HL-60/S4 treated with retinoic acid at 250 ng/mL for 4 days and 3 days (cell line): ENCODE data around the gene CPT1C.
"Not testable (repeated sequence)": the region's sequence is repeated elsewhere in the genome, so short reads cannot be mapped to it uniquely, and the experiment has no call there.

ENCODE experiments used
- in situ Hi-C: fragments of 300-500 bp; cut with MboI; formaldehyde crosslinking; loops from 2 replicates; pipeline ENCODE4 v1.7.0; 2022; ENCODE audit warnings: low sequenced_read_pairs

CPT1C gene

DNA sequence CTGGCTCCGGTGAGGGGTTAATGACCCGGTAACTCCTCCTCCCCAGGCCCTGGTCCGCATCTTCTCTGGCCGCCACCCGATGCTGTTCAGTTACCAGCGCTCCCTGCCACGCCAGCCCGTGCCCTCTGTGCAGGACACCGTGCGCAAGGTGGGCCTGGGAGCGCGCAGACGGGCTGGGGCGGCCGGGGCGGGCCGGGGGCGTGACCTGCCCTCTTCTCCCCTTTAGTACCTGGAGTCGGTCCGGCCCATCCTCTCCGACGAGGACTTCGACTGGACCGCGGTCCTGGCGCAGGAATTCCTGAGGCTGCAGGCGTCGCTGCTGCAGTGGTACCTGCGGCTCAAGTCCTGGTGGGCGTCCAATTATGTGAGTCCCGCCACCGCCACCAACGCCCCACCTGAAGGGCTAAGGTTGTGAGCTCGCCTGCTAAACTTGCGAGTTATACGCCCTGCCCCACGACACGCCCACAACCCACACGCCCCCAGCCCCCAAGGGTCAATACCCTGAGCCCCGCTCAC is 10.4 kb downstream of the CPT1C start:
- in situ Hi-C loops: no loop called here

DNA sequence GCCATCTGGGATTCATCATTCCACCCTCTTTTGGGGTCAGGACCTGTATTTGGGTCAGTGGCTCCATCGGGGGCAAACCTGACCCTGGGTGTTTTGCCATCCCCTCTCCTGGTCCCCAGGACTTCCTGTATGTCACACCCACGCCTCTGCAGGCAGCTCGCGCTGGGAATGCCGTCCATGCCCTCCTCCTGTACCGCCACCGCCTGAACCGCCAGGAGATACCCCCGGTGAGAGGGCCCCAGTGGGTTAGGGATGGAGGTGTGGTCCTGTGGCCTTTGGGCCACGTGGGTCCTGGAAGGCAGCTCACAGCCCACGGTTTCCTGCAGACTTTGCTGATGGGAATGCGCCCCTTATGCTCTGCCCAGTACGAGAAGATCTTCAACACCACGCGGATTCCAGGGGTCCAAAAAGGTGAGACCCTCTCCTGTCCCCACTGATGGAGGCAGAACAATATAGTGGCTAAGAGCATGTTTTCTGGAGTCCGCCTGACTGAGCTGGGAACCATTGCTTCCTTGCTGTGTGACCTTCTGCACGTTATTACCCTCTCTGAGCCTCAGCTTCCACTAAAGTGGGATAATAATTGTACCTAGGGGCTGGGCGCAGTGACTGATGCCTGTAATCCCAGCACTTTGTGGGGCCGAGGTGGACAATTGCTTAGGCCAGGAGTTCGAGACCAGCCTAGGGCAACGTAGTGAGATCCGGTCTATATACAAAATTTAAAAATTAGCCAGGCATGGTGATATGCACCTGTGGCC is 14.1 kb downstream of the CPT1C start:
- in situ Hi-C loops: no loop called here

DNA sequence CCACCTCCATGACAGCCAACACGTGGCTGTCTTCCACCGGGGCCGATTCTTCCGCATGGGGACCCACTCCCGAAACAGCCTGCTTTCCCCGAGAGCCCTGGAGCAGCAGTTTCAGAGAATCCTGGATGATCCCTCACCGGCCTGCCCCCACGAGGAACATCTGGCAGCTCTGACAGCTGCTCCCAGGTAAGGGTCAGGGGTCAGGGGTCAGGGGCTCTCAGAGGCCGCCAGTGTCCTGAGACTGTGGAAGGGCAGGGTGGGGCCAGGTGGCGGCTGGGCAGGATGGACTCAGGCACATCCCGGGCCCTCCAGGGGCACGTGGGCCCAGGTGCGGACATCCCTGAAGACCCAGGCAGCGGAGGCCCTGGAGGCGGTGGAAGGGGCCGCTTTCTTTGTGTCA is 15.0 kb downstream of the CPT1C start:
- in situ Hi-C loops: no loop called here

DNA sequence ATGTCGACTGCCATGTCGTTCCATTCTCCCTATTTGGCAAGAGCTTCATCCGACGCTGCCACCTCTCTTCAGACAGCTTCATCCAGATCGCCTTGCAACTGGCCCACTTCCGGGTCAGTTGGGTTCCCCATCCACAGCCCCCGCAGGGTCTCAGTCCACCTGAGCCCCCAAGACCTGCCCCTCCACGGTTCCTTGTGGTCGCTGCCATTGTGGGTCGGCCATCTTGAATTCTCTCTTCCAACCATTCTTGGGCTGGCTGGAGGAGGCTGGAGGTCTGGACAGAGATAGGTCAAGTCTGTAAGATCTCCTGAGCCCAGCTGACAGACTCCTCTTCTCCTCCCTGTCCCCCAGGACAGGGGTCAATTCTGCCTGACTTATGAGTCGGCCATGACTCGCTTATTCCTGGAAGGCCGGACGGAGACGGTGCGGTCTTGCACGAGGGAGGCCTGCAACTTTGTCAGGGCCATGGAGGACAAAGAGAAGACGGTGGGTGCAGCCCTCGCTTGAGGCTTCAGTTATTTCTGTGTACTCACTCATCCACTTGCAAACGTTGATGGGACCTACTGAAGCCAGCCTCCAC is 19.5 kb downstream of the CPT1C start:
- in situ Hi-C loops: no loop called here

DNA sequence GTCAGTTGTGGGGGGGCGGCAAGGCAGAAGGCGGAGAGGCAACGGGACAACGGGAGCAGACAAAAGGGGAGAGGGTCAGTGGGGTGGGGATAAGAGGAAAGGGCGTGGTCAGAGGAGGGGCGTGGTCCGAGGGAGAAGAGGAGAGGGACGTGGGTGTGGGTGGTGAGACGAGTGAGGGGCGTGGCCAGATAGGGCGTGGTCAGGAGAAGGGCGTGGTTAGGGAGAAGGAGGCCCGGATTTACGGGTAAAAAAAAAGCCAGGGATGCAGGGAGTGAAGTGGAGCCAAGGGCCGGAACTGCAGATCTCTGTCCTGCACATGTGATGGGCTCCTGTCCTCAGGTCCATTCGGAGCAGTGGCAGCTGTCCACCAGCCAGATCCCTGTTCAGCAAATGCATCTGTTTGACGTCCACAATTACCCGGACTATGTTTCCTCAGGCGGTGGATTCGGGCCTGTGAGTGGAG is 21.5 kb downstream of the CPT1C start:
- in situ Hi-C loops: no loop called here

DNA sequence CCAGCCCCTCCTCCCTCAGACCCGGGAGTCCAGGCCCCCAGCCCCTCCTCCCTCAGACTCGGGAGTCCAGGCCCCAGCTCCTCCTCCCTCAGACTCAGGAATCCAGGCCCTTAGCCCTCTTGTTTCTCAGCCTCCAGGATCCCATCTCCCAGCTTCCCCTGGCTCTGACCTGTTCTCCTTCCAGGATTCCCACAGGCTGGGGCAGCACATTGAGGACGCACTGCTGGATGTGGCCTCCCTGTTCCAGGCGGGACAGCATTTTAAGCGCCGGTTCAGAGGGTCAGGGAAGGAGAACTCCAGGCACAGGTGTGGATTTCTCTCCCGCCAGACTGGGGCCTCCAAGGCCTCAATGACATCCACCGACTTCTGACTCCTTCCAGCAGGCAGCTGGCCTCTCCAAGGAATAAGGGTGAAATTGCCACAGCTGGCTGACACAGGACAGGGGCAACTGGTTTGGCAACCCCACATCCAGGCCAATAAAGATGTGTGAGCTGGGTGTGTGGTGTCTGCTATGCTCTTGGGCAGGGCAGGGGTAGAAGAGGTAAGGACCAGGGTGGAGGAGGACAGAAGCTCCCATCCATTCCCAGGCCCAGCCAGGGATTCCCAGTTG is 22.4 kb downstream of the CPT1C start:
- in situ Hi-C loops: no loop called here

DNA sequence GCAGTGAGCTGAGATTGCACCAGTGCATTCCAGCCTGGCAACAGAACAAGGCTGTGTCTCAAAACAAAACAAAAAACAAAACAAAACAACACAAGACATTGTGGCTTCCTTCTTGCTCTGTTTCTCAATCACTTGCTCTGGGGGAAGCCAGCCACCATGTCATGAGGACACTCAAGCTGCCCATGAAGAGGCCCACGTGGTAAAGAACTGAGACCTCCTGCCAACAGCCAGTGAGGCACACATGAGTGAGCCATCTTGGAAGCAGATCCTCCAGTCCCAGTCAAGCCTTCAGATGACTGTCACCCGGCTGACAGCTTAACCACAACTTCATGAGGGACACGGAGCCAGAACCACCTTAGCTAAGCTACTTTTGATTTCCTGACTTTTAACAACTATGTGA is 25.2 kb downstream of the CPT1C start:
- in situ Hi-C loops: no loop called here

DNA sequence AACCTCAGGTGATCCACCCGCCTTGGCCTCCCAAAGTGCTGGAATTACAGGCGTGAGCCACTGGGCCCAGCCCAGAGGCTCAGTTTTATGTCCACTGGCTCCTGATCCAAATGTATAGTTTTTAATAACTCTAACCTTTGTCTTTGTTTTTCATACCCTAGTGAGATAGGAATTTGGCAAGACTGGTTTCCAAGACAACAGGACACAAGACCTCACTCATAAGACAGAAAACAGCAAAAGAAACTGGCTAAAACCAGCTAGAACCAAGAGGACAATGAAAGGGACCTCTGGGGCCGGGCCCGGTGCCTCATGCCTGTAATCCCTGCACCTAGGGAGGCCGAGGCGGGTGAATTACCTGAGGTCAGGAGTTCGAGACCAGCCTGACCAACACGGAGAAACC is 27.6 kb downstream of the CPT1C start:
- in situ Hi-C loops: no loop called here

DNA sequence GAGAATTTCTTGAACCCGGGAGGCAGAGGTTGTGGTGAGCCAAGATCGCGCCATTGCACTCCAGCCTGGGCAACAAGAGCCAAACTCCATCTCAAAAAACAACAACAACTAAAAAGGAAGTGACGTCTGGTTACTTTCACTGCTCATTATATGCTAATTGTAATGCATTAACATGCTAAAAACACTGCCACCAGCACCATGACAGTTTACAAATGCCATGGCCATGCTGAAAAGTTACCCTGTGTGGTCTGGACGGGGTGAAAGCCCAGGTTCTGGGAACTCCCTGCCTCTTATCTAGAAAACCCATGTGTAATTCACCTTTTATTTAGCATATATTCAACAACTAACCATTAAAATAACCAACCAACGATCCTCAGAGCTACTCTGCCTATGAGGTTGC is 28.1 kb downstream of the CPT1C start:
- in situ Hi-C loops: no loop called here

DNA sequence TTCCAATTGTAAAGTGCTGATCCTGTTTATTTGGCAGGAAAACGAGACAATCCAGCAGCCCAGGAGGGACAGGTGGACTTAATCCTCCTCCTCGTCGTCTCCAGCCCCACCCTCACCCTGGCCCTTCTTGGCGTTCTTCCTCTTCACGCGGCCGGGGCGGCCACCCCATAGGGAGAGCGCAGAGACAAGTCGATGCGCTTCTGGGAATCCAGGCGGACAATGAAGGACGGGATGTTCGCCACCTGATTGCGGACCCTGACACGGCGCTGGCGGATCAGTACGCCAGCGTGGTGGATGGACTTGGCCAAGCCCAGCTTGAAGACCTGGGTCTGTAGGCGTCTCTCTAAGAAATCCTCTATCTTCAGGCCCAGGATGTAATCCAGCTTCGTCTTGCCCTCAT is 28.5 kb downstream of the CPT1C start:
- in situ Hi-C loops: not testable (repeated sequence)

DNA sequence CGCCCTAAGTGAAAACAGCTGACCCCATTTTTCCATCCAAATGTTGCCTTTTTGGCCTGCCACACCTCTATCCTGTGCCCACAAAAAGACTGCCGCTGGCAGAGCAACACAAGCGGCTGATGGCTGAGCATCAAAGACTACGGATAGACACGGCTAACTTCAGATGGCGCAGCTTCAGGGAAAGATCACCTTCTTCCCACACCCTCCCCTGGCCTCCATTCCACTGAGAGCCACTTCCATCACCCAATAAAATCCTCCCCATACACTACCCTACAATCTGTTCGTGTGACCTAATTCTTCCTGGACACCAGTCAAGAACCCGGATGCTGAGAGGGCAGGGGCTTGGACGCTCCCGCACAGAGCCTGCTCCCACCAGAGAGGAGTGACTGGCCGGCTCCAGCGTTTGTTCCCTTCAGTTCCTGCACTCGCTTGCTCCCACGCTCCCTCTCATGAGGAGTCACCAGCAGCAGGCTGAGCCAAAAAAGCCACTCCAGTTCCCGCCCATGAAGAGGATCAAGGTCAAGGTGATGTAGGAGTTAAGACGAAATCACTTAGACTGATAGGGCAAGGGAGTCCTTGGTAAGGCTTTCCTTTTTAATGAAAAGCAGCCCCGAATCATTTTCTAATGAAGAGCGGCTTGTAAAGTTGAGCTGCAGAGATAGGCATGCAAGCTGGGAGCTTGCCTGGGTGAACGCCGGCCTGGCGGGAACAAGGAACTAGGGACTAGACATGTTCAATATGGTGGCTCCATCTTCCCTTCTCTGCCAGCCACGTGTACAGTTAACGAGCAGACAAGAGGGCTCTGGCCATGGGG is 36.5 kb downstream of the CPT1C start:
- in situ Hi-C loops: no loop called here

DNA sequence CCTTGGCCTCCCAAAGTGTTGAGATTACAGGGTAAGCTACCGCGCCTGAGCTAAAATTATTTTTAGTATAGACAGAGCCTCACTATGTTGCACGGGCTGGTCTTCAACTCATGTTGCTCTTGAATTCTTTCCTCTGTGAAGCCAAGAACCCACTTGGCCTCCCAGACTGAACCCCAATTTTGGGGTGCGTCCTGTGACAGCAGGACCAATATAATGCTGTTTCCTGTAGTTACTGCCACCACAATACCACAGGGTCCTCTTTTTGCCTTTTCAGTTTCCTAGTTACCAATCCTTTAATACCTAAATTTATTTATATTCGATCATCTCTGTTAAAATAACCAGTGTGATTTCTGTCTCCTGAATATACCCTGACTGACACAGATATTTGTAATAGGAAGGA is 39.2 kb downstream of the CPT1C start:
- in situ Hi-C loops: no loop called here

DNA sequence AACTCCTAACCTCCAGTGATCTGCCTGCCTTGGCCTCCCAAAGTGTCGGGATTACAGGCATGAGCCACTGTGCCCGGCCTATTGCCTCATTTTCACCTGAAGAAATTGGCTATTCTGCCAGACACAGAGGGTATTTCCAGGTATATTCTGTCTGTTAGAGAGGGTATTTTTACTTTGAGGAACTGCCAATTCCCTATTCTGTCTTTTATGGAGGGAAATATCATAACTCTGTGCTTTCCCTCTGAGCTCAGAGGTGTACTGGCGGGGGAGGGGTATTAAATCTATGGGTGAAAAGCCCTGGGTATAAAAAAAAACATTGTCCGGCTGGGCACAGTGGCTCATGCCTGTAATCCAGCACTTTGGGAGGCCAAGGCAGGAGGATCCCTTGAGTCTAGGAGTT is 47.4 kb downstream of the CPT1C start:
- in situ Hi-C loops: no loop called here

DNA sequence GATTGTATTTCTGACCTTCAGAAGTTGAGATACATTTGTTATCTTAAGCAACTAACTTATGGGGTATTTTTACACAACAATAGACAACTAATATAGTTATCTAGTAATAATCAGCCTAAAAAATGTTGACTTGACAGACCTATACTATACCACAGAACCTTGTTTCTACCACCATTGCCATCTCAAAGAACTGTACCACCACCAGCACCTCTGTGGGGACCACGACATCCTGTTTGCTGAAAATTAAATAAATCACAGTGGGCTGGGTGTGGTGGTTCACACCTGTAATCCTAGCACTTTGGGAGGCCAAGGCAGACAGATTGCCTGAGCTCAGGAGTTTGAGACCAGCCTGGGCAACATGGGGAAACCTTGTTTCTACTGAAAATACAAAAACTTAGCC is 48.2 kb downstream of the CPT1C start:
- in situ Hi-C loops: no loop called here

DNA sequence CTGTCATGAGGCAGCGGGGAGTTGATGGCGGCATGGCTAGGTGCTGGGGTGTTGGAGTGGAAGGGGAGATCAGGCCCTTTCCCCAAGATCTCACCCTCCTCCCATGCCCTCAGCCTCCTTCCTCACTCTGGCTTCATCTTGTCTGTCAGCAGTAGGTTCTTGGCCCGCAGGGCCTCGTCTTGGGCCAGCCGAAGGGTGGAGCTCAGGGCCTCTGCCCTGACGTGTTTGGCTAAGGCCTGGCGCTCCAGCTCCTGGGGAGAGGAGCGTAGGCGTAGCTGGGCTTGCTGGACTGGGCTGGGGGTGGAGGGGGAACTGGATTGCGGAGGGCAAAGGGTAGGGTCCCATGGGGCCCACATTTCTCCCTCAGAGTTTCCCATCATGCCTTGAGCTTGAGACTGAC is 49.0 kb downstream of the CPT1C start:
- in situ Hi-C loops: no loop called here

DNA sequence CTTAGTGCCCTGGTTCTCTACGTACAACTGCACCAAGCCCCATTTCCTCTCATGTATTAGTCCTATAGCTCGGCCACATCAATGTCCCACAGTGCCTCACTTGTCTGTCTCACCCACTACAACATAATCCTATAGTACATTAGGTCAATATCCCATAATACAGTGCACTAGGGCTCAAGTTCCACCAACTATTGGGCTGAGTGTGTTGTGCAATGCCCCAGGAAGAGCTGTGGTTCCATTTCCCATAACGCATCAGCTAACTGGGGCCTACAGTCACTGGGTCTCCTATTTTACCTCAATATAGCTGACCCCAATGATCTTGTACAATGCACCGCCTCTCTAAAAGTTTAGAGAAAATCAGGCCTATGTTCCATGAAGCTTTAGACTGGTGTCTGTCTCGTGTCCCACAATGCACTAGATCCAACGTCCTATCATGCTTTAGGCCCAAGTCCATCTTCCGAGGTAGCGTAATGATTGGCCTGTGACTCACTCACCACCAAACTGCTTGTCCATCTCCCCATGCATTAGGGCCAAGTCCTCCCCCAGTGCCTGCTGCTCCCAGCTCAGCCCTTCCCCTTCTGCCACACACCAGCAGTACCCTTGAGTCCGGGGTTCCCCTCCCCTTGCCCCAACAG is 50.4 kb downstream of the CPT1C start:
- in situ Hi-C loops: no loop called here

DNA sequence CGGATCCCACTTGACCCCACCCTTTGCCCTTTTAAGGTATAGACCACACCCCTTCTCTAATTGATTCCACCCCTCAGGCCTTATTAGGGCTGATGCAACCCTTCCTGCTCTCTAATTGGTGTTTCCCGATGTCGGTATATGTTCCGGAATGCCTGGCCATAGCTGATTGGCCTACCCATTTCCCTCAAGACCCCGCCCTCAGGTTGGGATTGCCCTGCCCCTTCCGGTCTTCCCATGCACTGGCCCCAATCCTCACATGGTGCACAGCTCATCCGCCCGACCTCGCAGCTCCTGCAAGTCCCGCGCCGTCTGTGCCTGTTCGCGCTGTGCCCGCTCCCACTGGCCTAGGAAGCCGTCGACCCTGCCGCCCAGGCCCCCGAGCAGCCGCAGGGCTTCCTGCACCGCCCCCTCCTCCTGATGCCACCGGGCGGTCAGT is 54.0 kb downstream of the CPT1C start:
- in situ Hi-C loops: no loop called here

DNA sequence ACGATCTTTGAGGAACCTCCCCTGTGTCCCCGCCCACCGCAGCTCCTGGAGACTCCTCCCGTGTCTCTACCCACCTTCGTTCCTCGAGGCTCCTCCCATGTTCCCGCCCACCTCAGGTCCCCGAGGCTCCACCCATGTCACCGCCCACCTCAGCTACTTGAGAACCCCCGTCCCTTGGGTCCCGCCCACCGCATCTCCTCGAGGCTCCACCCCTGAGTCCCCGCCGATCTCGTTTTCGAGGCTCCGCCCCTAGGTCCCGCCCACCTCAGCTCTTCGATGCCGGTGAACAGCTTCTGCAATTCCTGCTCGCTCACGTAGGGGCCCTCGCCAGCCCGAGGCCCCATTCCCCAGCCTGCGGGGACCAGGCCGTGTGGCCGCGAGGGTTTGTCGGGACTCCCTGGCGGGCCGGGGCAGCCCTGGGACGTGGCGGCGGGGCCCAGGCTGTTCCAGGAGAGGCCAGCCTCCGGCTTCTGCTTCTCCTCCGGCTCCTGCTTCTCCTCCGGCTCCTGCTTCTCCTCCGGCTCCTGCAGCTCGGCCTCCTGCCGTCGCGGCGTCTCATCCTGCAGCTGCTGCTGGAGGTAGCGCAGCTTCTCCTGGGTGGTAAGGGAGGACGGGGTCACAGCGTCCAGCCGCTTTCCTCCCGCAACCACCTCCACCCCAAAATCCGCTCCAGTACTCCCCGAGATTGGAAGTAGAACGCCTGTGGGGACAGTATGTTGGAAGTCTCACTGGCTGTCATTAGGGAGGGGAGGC is 55.5 kb downstream of the CPT1C start:
- in situ Hi-C loops: no loop called here

DNA sequence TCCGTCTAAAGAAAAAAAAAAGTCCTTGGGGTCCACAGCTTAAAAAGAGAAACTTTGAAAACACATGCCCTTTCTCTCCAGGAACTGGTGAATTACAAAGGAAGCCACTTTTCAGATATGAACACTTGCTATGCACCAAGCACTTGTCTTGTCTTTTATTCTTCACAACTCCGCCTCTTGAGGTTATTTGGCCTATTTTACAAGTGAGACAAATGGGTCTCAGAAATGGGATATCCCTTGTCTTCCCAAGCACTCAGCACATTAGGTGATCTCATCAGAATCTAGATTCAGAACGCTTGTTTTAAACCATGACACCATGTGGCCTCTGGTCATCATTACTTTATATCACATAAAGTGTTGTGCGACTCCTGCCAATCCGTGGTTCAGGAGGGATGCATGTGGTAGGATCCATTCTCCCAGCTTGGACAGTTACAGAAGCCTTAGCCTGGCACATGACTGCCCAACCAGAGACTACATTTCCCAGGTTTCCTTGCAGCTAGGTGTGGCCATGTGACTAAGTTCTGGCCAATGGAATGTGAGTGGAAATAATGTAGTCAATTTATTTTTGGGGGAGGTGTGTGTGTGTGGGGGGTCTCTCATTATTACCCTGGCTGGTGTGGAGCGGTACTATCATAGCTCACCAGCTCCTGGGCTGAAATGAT is 58.3 kb downstream of the CPT1C start:
- in situ Hi-C loops: no loop called here

DNA sequence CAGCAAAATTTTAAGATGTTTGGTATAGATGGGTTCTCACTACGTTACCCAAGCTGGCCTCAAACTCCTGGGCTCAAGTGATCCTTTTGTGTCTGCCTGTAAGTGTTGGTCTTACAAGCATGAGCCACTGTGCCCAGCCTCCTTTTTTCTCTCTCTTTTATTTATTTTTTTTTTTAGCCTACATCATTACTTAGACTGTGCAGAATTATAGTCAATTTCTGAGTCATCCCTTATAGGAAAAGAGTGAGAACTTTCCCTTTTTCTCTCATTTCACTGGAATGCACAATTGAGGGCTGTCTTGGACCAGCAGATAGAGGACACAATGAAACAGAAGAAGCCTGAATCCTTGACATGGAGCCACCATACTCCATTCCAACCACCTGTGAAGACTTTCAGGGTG is 58.9 kb downstream of the CPT1C start:
- in situ Hi-C loops: no loop called here
